Keratinocyte (primary cell): ENCODE measurements around the gene PNMT. TPM values are rescaled to one million over a fixed set of nuclear protein-coding genes. Genes with fewer than 3 reads are reported as not detected.

Experiments used
- DNase-seq: peaks from one replicate; pipeline ENCODE4 v3.0.0-alpha.2; 2011; ENCODE audit warnings: low read depth, missing footprints, low spot score
- FAIRE-seq: peaks from 2 replicates; lab custom pipeline; 2011; peaks lifted over from hg19 to GRCh38; lab: Jason Lieb, UNC
- H2AFZ ChIP-seq: 2 replicates; pipeline ENCODE4 v1.6.0; 2012; ENCODE audit warnings: low read length, control low read depth, inconsistent platforms; ENCODE audit not compliant: control insufficient read depth
- H3K27ac ChIP-seq: 2 replicates; pipeline ENCODE4 v1.5.1; 2011; ENCODE audit warnings: low read length; ENCODE audit not compliant: control insufficient read depth, insufficient read depth
- H3K27me3 ChIP-seq: 3 replicates; pipeline ENCODE4 v1.6.0; 2011; ENCODE audit warnings: low read length; ENCODE audit not compliant: control insufficient read depth, insufficient read depth; ENCODE audit errors: extremely low read depth
- H3K36me3 ChIP-seq, 2 experiments: 2 replicates in 1 of 2; 3 replicates in 1 of 2; pipeline ENCODE4 v1.5.1; 2011; ENCODE audit warnings: low read length in 2 of 2, mild to moderate bottlenecking in 1 of 2; ENCODE audit not compliant: control insufficient read depth in 2 of 2, insufficient read depth in 2 of 2; ENCODE audit errors: extremely low read depth in 1 of 2
- H3K4me1 ChIP-seq: 3 replicates; pipeline ENCODE4 v1.5.1; 2011; ENCODE audit warnings: low read length; ENCODE audit not compliant: control insufficient read depth, insufficient read depth; ENCODE audit errors: extremely low read depth
- H3K4me2 ChIP-seq: 3 replicates; pipeline ENCODE4 v1.6.0; 2011; ENCODE audit warnings: low read depth, low read length; ENCODE audit not compliant: control insufficient read depth, insufficient read depth; ENCODE audit errors: extremely low read depth
- H3K4me3 ChIP-seq, 3 experiments: fragments of 200-600 bp in 1 of 3; sonication (generic) in 1 of 3; 2 replicates in 2 of 3; 3 replicates in 1 of 3; pipeline ENCODE4 v1.5.1; 2011 to 2016; ENCODE audit warnings: low read length in 3 of 3, mild to moderate bottlenecking in 3 of 3, control low read depth in 2 of 3, inconsistent platforms in 1 of 3, low read depth in 1 of 3, mixed read lengths in 1 of 3, mixed run types in 1 of 3, moderate library complexity in 1 of 3; ENCODE audit not compliant: control insufficient read depth in 2 of 3, insufficient read depth in 2 of 3; ENCODE audit errors: extremely low read depth in 1 of 3
- H3K79me2 ChIP-seq: 2 replicates; pipeline ENCODE4 v1.6.0; 2012; ENCODE audit warnings: low read length; ENCODE audit not compliant: control insufficient read depth, insufficient read depth
- H3K9ac ChIP-seq: 3 replicates; pipeline ENCODE4 v1.6.0; 2011; ENCODE audit warnings: low read length; ENCODE audit not compliant: control insufficient read depth, insufficient read depth; ENCODE audit errors: extremely low read depth
- H3K9me1 ChIP-seq: 3 replicates; pipeline ENCODE4 v1.6.0; 2011; ENCODE audit warnings: low read length; ENCODE audit not compliant: control insufficient read depth, insufficient read depth; ENCODE audit errors: extremely low read depth
- H3K9me3 ChIP-seq: 2 replicates; pipeline ENCODE4 v1.5.1; 2012; ENCODE audit warnings: low read depth, low read length; ENCODE audit not compliant: control insufficient read depth
- H4K20me1 ChIP-seq: 3 replicates; pipeline ENCODE4 v1.6.0; 2011; ENCODE audit warnings: low read length; ENCODE audit not compliant: control insufficient read depth, insufficient read depth; ENCODE audit errors: extremely low read depth
- EZH2 ChIP-seq: IDR thresholded peaks from one replicate; pipeline ENCODE4 v1.6.1; 2012; ENCODE audit warnings: inconsistent platforms, mild to moderate bottlenecking, low read length, moderate library complexity
- dilution Hi-C: fragments of 300-500 bp; cut with MboI; formaldehyde crosslinking; loops from one replicate; pipeline ENCODE4 v1.7.0; 2020; ENCODE audit warnings: low sequenced_read_pairs; ENCODE audit not compliant: extremely low pct_ligation_motif_present
- polyA plus RNA-seq, 5 experiments: library from polyadenylated mRNA; depleted of rRNA in 3 of 5; stranded (reverse) in 3 of 5; stranded (forward) in 1 of 5; unstranded in 1 of 5; fragments of >200 nt; gene quantifications; 1 replicate in 1 of 5; 2 replicates in 3 of 5; 3 replicates in 1 of 5; pipeline versions ENCODE4 v1.2.1 to v1.2.3, GENCODE V29; 2011 to 2012; ENCODE audit warnings: missing spikeins in 2 of 5, low read depth in 1 of 5, low replicate concordance in 1 of 5
- TF ChIP-seq, protein P1 (sequence below), 3 experiments: IDR thresholded peaks in 1 of 3; conservative IDR thresholded peaks in 1 of 3; optimal IDR thresholded peaks in 1 of 3; 2 replicates in 2 of 3; 3 replicates in 1 of 3; pipeline versions ENCODE3 to v1.5.1; 2011; ENCODE audit warnings: low read length in 3 of 3, mild to moderate bottlenecking in 3 of 3, moderate library complexity in 2 of 3, control low read depth in 1 of 3, inconsistent platforms in 1 of 3; ENCODE audit not compliant: insufficient read depth in 2 of 3; ENCODE audit errors: extremely low read depth in 1 of 3

The PNMT gene
- polyA plus RNA-seq, 1 donor (not counting 4 experiments of a cell fraction or from before 2014, with no cell fraction given) = not detected

DNA sequence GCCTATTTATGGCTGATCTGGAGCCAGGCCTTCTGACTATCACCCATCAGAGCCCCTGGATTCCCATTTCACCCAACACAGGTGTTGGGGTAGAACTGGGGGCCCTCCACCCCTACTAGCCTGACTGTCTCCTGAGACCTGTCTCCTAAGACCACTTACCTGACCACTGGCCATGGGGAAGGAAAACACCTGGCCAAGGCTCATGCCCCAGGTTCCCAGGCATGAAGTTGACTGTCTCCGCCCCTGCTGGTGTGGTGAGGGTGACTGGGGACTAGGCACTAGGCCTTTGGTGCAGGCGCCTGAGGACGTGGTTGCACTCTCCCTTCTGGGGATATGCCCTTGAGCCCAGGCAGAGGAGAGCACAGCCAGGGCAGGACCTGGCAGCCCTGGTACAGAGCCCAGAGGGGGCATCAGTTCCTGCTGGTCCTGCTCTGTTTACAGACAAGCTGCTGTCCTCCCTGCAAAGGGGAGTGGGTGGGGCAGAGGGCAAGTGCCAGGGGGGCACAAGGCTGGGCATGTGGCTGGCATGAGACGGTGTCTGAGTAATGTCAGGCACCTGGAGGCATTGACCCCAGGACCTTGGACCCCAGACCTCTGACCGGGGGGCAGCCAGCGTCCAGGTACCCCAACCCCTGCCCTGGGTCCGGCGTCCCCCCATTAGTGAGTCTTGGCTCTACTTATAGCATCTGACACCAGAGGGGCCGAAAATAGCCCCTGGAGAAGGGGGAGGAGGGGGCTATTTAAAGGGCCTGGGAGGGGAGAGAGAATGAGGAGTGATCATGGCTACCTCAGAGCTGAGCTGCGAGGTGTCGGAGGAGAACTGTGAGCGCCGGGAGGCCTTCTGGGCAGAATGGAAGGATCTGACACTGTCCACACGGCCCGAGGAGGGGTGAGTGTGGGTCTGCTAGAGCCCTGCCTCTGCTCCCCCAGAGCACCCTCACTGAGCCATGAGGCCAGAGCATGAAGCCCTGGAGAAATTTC is 3.4 kb upstream of the PNMT start, which contains the start of gene TCAP:
Gene TCAP, plus strand, starts transcription at position 769 of the 981 bp plus-strand sequence. Its CDS starts 11 bp downstream, at position 780.
- H3K4me1 ChIP-seq = peaks cover 8% of the 10 kb centered on the region
- TF ChIP-seq EZH2 = no peak
- TF ChIP-seq, protein P1, sequence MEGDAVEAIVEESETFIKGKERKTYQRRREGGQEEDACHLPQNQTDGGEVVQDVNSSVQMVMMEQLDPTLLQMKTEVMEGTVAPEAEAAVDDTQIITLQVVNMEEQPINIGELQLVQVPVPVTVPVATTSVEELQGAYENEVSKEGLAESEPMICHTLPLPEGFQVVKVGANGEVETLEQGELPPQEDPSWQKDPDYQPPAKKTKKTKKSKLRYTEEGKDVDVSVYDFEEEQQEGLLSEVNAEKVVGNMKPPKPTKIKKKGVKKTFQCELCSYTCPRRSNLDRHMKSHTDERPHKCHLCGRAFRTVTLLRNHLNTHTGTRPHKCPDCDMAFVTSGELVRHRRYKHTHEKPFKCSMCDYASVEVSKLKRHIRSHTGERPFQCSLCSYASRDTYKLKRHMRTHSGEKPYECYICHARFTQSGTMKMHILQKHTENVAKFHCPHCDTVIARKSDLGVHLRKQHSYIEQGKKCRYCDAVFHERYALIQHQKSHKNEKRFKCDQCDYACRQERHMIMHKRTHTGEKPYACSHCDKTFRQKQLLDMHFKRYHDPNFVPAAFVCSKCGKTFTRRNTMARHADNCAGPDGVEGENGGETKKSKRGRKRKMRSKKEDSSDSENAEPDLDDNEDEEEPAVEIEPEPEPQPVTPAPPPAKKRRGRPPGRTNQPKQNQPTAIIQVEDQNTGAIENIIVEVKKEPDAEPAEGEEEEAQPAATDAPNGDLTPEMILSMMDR (optimal IDR thresholded peaks at IDR 0.05 in 1 of 3, IDR thresholded peaks at IDR 0.05 in 1 of 3, conservative IDR thresholded peaks at IDR 0.05 in 1 of 3; ENCODE audit: extremely low read depth in 1 of 3, insufficient read depth in 2 of 3, low read length in 3 of 3) = no peak
- H3K4me3 ChIP-seq = no peak within 1 kb of the TSS
- DNase-seq (no peak), FAIRE-seq (no peak)
- H3K9me3 ChIP-seq = no peaks in the 10 kb centered on the region
- dilution Hi-C loops = no loop called here
- H3K4me2 ChIP-seq = no peak within 1 kb of the TSS
- H3K9me1 ChIP-seq = no peaks in the 10 kb centered on the region
- H2AFZ ChIP-seq = no peak within 1 kb of the TSS
- no peaks in the 10 kb centered on the region for H4K20me1 ChIP-seq
- peaks cover 0 to 5% of the 10 kb centered on the region in 2 experiments for H3K36me3 ChIP-seq
- peaks cover 33% of the 10 kb centered on the region for H3K27me3 ChIP-seq
- no peaks in the 10 kb centered on the region for H3K79me2 ChIP-seq
- no peak within 1 kb of the TSS for H3K27ac ChIP-seq
- H3K9ac ChIP-seq = no peak within 1 kb of the TSS

GRCh38 chr17:39665642-39666224 is 2.5 kb upstream of the PNMT start:
- no peaks in the 10 kb centered on the region for H3K9me3 ChIP-seq
- no peak overlapping the region for H2AFZ ChIP-seq
- H3K9ac ChIP-seq = no peak overlapping the region
- H3K4me2 ChIP-seq = no peak overlapping the region
- DNase-seq (no peak), FAIRE-seq (no peak)
- peaks cover 0 to 5% of the 10 kb centered on the region in 2 experiments for H3K36me3 ChIP-seq
- H3K9me1 ChIP-seq = no peaks in the 10 kb centered on the region
- dilution Hi-C loops = no loop called here
- H3K27ac ChIP-seq = no peak overlapping the region
- TF ChIP-seq EZH2 = no peak
- TF ChIP-seq, protein P1 (optimal IDR thresholded peaks at IDR 0.05 in 1 of 3, IDR thresholded peaks at IDR 0.05 in 1 of 3, conservative IDR thresholded peaks at IDR 0.05 in 1 of 3; ENCODE audit: extremely low read depth in 1 of 3, insufficient read depth in 2 of 3, low read length in 3 of 3) = peak in 2 of 3 experiments; percentile 41 to 47
- peaks cover 34% of the 10 kb centered on the region for H3K27me3 ChIP-seq
- no peaks in the 10 kb centered on the region for H3K79me2 ChIP-seq
- no peaks in the 10 kb centered on the region for H4K20me1 ChIP-seq
- peaks cover 8% of the 10 kb centered on the region for H3K4me1 ChIP-seq
- no peak overlapping the region for H3K4me3 ChIP-seq
